Measurements from ENCODE around the gene MEF2B.

GRCh38 chr19:19202707-19203011 is 32.6 kb upstream of the MEF2B start:
- TF ChIP-seq CTCF (IDR thresholded peaks at IDR 0.05) (no peak), POLR2A (IDR thresholded peaks at IDR 0.05) (no peak), EP300 (IDR thresholded peaks at IDR 0.05) (no peak), POLR2AphosphoS5 (IDR thresholded peaks at IDR 0.05) (no peak)

Measured in gastroesophageal sphincter (tissue), 3 donors.